H1 (cell line): Measurements from ENCODE around the gene TWF2. TPM values are rescaled to one million over a fixed set of nuclear protein-coding genes. Genes with fewer than 3 reads are reported as not detected.

Source experiments
- CTCF ChIA-PET: fragments of 300-600 bp; sonication (Branson Sonifier 250); formaldehyde crosslinking; loops from one replicate; lab custom pipeline; 2021; ENCODE audit not compliant: partially characterized antibody; lab: Charles Lee
- POLR2A ChIA-PET: fragments of 300-600 bp; sonication (Branson Sonifier 250); formaldehyde crosslinking; loops from one replicate; lab custom pipeline; 2021; ENCODE audit warnings: inconsistent platforms; ENCODE audit not compliant: partially characterized antibody; lab: Charles Lee
- DNase-seq, 2 experiments: peaks; one replicate each; pipeline versions ENCODE4 v3.0.0 to v3.0.0-alpha.2; 2010 to 2022; ENCODE audit warnings: low spot score in 2 of 2, low read depth in 1 of 2, mixed read lengths in 1 of 2
- FAIRE-seq: peaks from 2 replicates; lab custom pipeline; 2011; peaks lifted over from hg19 to GRCh38; lab: Jason Lieb, UNC
- H2AFZ ChIP-seq: 2 replicates; pipeline ENCODE4 v1.8.1; 2012; ENCODE audit warnings: low read length, inconsistent platforms
- H2AK5ac ChIP-seq: 2 replicates; pipeline ENCODE4 v1.6.1; 2013; ENCODE audit warnings: low read depth, low read length
- H2BK120ac ChIP-seq: replicated peaks from 2 replicates; pipeline ENCODE3; 2013; ENCODE audit warnings: low read depth, low read length, inconsistent platforms
- H2BK12ac ChIP-seq: 2 replicates; pipeline ENCODE4 v1.6.1; 2013; ENCODE audit warnings: low read depth, low read length
- H2BK15ac ChIP-seq: 2 replicates; pipeline ENCODE4 v1.6.1; 2013; ENCODE audit warnings: low read length
- H2BK20ac ChIP-seq: 2 replicates; pipeline ENCODE4 v1.6.1; 2013; ENCODE audit warnings: low read length
- H2BK5ac ChIP-seq: 2 replicates; pipeline ENCODE4 v1.6.1; 2013; ENCODE audit warnings: low read depth, low read length
- H3K14ac ChIP-seq: 2 replicates; pipeline ENCODE4 v1.6.1; 2013; ENCODE audit warnings: inconsistent platforms; ENCODE audit not compliant: insufficient read length
- H3K18ac ChIP-seq: 2 replicates; pipeline ENCODE4 v1.6.1; 2013; ENCODE audit warnings: low read length; ENCODE audit errors: extremely low read depth
- H3K23ac ChIP-seq: 2 replicates; pipeline ENCODE4 v1.6.1; 2013; ENCODE audit warnings: inconsistent platforms; ENCODE audit not compliant: insufficient read length
- H3K23me2 ChIP-seq: 2 replicates; pipeline ENCODE4 v1.6.1; 2013; ENCODE audit warnings: low read depth, low read length
- H3K27ac ChIP-seq: 2 replicates; pipeline ENCODE4 v1.6.1; 2011; ENCODE audit warnings: low read depth, low read length, inconsistent platforms
- H3K27me3 ChIP-seq, 4 experiments: replicated peaks in 1 of 4; 1 replicate in 1 of 4; 2 replicates in 3 of 4; pipeline versions ENCODE4 v1.6.1 to v1.8.1; 2011 to 2013; ENCODE audit warnings: low read length in 3 of 4, mild to moderate bottlenecking in 3 of 4, inconsistent platforms in 2 of 4, mixed read lengths in 2 of 4, moderate library complexity in 1 of 4; ENCODE audit not compliant: control insufficient read depth in 3 of 4, insufficient read depth in 3 of 4; ENCODE audit errors: extremely low read depth in 1 of 4
- H3K36me3 ChIP-seq, 4 experiments: 2 replicates each; pipeline versions ENCODE4 v1.6.1 to v1.8.1; 2011 to 2013; ENCODE audit warnings: mild to moderate bottlenecking in 4 of 4, low read length in 3 of 4, moderate library complexity in 2 of 4, control low read depth in 1 of 4, inconsistent platforms in 1 of 4; ENCODE audit not compliant: insufficient read depth in 4 of 4, control insufficient read depth in 2 of 4
- H3K4ac ChIP-seq: replicated peaks from 2 replicates; pipeline ENCODE3; 2013; ENCODE audit warnings: low read length, low read depth, mixed read lengths, inconsistent platforms; ENCODE audit not compliant: insufficient read length
- H3K4me1 ChIP-seq, 4 experiments: replicated peaks in 1 of 4; 1 replicate in 1 of 4; 2 replicates in 3 of 4; pipeline versions ENCODE4 v1.6.1 to v1.8.1; 2011 to 2013; ENCODE audit warnings: low read length in 3 of 4, inconsistent platforms in 2 of 4, mixed read lengths in 1 of 4; ENCODE audit not compliant: insufficient read depth in 4 of 4, control insufficient read depth in 3 of 4
- H3K4me2 ChIP-seq, 2 experiments: 2 replicates each; pipeline versions ENCODE4 v1.6.1 to v1.8.1; 2011 to 2013; ENCODE audit warnings: low read depth in 2 of 2, low read length in 2 of 2, control low read depth in 1 of 2, inconsistent platforms in 1 of 2, mild to moderate bottlenecking in 1 of 2; ENCODE audit not compliant: insufficient read depth in 1 of 2
- H3K4me3 ChIP-seq, 4 experiments: fragments of 200-600, 300-600 bp in 1 of 4; sonication (generic), shearing (Covaris generic), sonication (Bioruptor Twin) in 1 of 4; 2 replicates each; pipeline versions ENCODE4 v1.5.1 to v1.8.1; 2011 to 2016; ENCODE audit warnings: low read length in 4 of 4, low read depth in 3 of 4, control low read depth in 2 of 4, inconsistent platforms in 2 of 4, mild to moderate bottlenecking in 2 of 4, mixed read lengths in 1 of 4, moderate library complexity in 1 of 4; ENCODE audit not compliant: insufficient read depth in 2 of 4; ENCODE audit errors: extremely low read depth in 1 of 4
- H3K56ac ChIP-seq: replicated peaks from 2 replicates; pipeline ENCODE3; 2013; ENCODE audit warnings: low read depth, mild to moderate bottlenecking, mixed read lengths, low read length, inconsistent platforms; ENCODE audit not compliant: insufficient read length
- H3K79me1 ChIP-seq: 2 replicates; pipeline ENCODE4 v1.6.1; 2013; ENCODE audit warnings: low read depth, low read length, control low read depth
- H3K79me2 ChIP-seq, 2 experiments: 2 replicates each; pipeline versions ENCODE4 v1.6.1 to v1.8.1; 2012 to 2013; ENCODE audit warnings: low read length in 2 of 2, mild to moderate bottlenecking in 2 of 2, inconsistent platforms in 1 of 2; ENCODE audit not compliant: insufficient read depth in 2 of 2, control insufficient read depth in 1 of 2
- H3K9ac ChIP-seq, 4 experiments: replicated peaks in 1 of 4; 1 replicate in 1 of 4; 2 replicates in 3 of 4; pipeline versions ENCODE4 v1.6.1 to v1.8.1; 2011 to 2013; ENCODE audit warnings: low read depth in 3 of 4, low read length in 3 of 4, control low read depth in 2 of 4, mild to moderate bottlenecking in 2 of 4, moderate library complexity in 2 of 4, inconsistent platforms in 1 of 4; ENCODE audit errors: extremely low read depth in 1 of 4
- H3K9me3 ChIP-seq, 2 experiments: 2 replicates each; pipeline versions ENCODE4 v1.6.1 to v1.8.1; 2012 to 2013; ENCODE audit warnings: mild to moderate bottlenecking in 2 of 2, moderate library complexity in 2 of 2, control low read depth in 1 of 2, inconsistent platforms in 1 of 2, low read depth in 1 of 2, low read length in 1 of 2, mixed read lengths in 1 of 2; ENCODE audit not compliant: insufficient read depth in 2 of 2
- H4K20me1 ChIP-seq, 2 experiments: replicated peaks in 1 of 2; 2 replicates each; pipeline versions ENCODE3 to v1.8.1; 2011 to 2013; ENCODE audit warnings: inconsistent platforms in 2 of 2, low read length in 2 of 2, mild to moderate bottlenecking in 1 of 2; ENCODE audit not compliant: insufficient read depth in 2 of 2, control insufficient read depth in 1 of 2
- H4K5ac ChIP-seq: 2 replicates; pipeline ENCODE4 v1.6.1; 2013; ENCODE audit warnings: low read length, low read depth, mixed read lengths, inconsistent platforms; ENCODE audit not compliant: insufficient read length
- H4K8ac ChIP-seq: 2 replicates; pipeline ENCODE4 v1.8.0; 2013; ENCODE audit warnings: mild to moderate bottlenecking, moderate library complexity, low read length, inconsistent platforms; ENCODE audit not compliant: insufficient read depth; ENCODE audit errors: extremely low read depth
- H4K91ac ChIP-seq: replicated peaks from 2 replicates; pipeline ENCODE3; 2013; ENCODE audit warnings: low read length, mixed read lengths, inconsistent platforms; ENCODE audit not compliant: insufficient read length
- BACH1 ChIP-seq: IDR thresholded peaks from 2 replicates; pipeline ENCODE4 v1.6.1; 2012; ENCODE audit warnings: low read length, improper control_type of control experiment
- BRCA1 ChIP-seq: IDR thresholded peaks from 2 replicates; pipeline ENCODE4 v1.6.1; 2012; ENCODE audit warnings: low read depth, low read length, improper control_type of control experiment
- SIX5 ChIP-seq: IDR thresholded peaks from 2 replicates; pipeline ENCODE4 v1.6.1; 2011; ENCODE audit warnings: mild to moderate bottlenecking, low read depth, low read length
- WGBS, 2 experiments: shearing (Covaris generic) in 1 of 2; methylation state at CpG; one replicate each; pipeline versions ENCODE4 v1.1.6 to v1.1.7; 2013 to 2015; ENCODE audit warnings: low lambda C conversion rate in 2 of 2, mixed read lengths in 2 of 2, inconsistent platforms in 1 of 2, low coverage in 1 of 2, missing lambda C conversion rate in 1 of 2; ENCODE audit not compliant: insufficient replicate concordance in 2 of 2, insufficient coverage in 1 of 2, insufficient read length in 1 of 2; ENCODE audit errors: extremely low coverage in 1 of 2, missing lambda C conversion rate in 1 of 2; 5-methylcytosine and 5-hydroxymethylcytosine counted together
- polyA plus RNA-seq, 7 experiments: library from polyadenylated mRNA; depleted of rRNA in 3 of 7; stranded (reverse) in 5 of 7; unstranded in 2 of 7; fragments of >200 nt in 5 of 7; fragments of 200-250 nt in 2 of 7; gene quantifications; 1 replicate in 5 of 7; 2 replicates in 1 of 7; 4 replicates in 1 of 7; pipeline versions ENCODE4 v1.2.1 to v1.2.3, GENCODE V29; 2011 to 2013; ENCODE audit warnings: missing spikeins in 2 of 7, mixed read lengths in 2 of 7
- total RNA-seq: library from RNA; stranded (reverse); fragmentation: NEBNext Ultra II Directional; extraction: Animal tissue kit (Norgen Biotek cat#: 25700); gene quantifications from 2 replicates; pipeline ENCODE4 v1.2.1, GENCODE V29; 2021

The TWF2 gene
- total and polyA plus RNA-seq, 2 of the 8 experiments (the other 6 are each of a cell fraction or from before 2014, with no cell fraction given) = 65.2 to 90.4 TPM

GRCh38 chr3:52183786-52184445 lies 55.0 kb downstream of the TWF2 start:
- Histone ChIP-seq H2BK12ac (no peak overlapping the region), H4K8ac (no peak overlapping the region), H3K79me1 (no peaks in the 10 kb centered on the region), H2BK20ac (no peak overlapping the region), H3K4me2 (no peak overlapping the region), H3K14ac (no peak overlapping the region), H2BK15ac (no peak overlapping the region), H3K36me3 (no peaks in the 10 kb centered on the region), H3K56ac (no peak overlapping the region), H3K4ac (no peak overlapping the region), H3K23ac (no peak overlapping the region), H3K23me2 (no peaks in the 10 kb centered on the region; the same call in 1 of the 2 replicates), H3K27ac (no peak overlapping the region), H2AK5ac (no peak overlapping the region), H2BK120ac (no peak overlapping the region), H3K4me3 (no peak overlapping the region), H4K20me1 (no peaks in the 10 kb centered on the region), H3K79me2 (no peaks in the 10 kb centered on the region), H3K27me3 (no peaks in the 10 kb centered on the region), H3K18ac (no peak overlapping the region; the same call in 1 of the 2 replicates), H3K4me1 (peaks cover 0 to 2% (median 1%) of the 10 kb centered on the region in 4 experiments; a peak in 2 of 7 replicates), H2AFZ (no peak overlapping the region), H3K9ac (no peak overlapping the region), H4K5ac (no peak overlapping the region), H4K91ac (no peak overlapping the region), H3K9me3 (no peaks in the 10 kb centered on the region), H2BK5ac (no peak overlapping the region)
- DNase-seq (no peak), FAIRE-seq (no peak)
- CTCF ChIA-PET = interaction anchor here (0.8 to 4.6 kb wide), 9 partner anchors 13 to 130 kb away, joined by 3 to 26 read pairs (median 3); no protein-coding TSS in a partner anchor
- WGBS, 2 experiments = 87% methylated on average over 7 of the region's 7 CpGs; no CpG with 5 or more reads in 1 of the 2 experiments
- POLR2A ChIA-PET = interaction anchor here (0.8 to 1.6 kb wide), 3 partner anchors 27 to 191 kb away, joined by 3 read pairs; partner anchors contain the start of gene POC1A
- no peak for TF ChIP-seq SIX5
- TF ChIP-seq BRCA1 = no peak
- TF ChIP-seq BACH1 = no peak
